Endothelial cell of umbilical vein (primary cell): Measurements from ENCODE around the gene COLEC11.

ENCODE experiments used
- CTCF ChIP-seq, 2 donors: IDR thresholded peaks; 1 replicate in 1 of 2; 2 replicates in 1 of 2; pipeline ENCODE4 v1.5.1; 2011; ENCODE audit warnings: low read length in 2 of 2, mild to moderate bottlenecking in 2 of 2, moderate library complexity in 2 of 2, control low read depth in 1 of 2, inconsistent platforms in 1 of 2, low read depth in 1 of 2; ENCODE audit not compliant: insufficient read depth in 1 of 2; ENCODE audit errors: extremely low read depth in 1 of 2
- EZH2 ChIP-seq: IDR thresholded peaks from 2 replicates; pipeline ENCODE4 v1.6.1; 2012; ENCODE audit warnings: borderline replicate concordance, low read depth, mild to moderate bottlenecking, moderate library complexity, low read length, inconsistent platforms; ENCODE audit not compliant: severe bottlenecking
- MAX ChIP-seq: IDR thresholded peaks from 2 replicates; pipeline ENCODE4 v1.6.1; 2011; ENCODE audit not compliant: insufficient read depth, insufficient read length
- POLR2A ChIP-seq: IDR thresholded peaks from 2 replicates; pipeline ENCODE4 v1.6.1; 2012; ENCODE audit warnings: low read depth, mild to moderate bottlenecking, control low read depth, low read length

GRCh38 chr2:3647831-3648651 lies 53.1 kb downstream of the COLEC11 start:
- no peak for TF ChIP-seq EZH2
- TF ChIP-seq CTCF (IDR thresholded peaks at IDR 0.05; ENCODE audit: extremely low read depth in 1 of 2, insufficient read depth in 1 of 2, low read depth in 1 of 2, low read length in 2 of 2) = no peak
- no peak for TF ChIP-seq MAX
- no peak for TF ChIP-seq POLR2A
